ENCODE data around the gene AEBP2.

DNA sequence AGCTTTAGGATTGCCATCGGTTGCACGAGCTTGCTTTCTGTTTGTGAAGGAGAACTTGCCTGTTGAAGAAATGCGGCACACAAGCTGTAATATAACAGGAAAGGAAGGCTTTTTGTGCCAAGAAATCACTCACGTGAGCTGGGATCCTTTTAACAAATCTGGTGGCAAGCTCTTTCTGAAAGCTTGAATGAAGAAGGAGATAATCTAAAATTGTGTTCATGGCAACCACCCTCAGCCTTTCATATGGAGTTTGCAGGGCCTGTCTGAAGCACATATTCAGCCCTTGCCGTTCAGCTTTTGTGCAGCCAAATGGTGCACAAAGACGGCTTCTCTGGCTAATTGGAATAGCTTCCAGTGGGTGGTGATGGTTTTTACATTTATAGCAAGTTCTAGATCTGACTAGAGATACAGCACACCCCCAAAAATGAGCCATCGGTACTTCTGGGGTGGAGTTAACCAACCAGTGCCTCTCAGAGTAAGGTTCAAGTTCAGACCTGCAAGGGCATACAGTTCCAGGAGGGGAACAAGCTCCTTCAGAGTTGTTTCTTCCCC lies 107.4 kb downstream of the AEBP2 start:
- TF ChIP-seq, protein P1, sequence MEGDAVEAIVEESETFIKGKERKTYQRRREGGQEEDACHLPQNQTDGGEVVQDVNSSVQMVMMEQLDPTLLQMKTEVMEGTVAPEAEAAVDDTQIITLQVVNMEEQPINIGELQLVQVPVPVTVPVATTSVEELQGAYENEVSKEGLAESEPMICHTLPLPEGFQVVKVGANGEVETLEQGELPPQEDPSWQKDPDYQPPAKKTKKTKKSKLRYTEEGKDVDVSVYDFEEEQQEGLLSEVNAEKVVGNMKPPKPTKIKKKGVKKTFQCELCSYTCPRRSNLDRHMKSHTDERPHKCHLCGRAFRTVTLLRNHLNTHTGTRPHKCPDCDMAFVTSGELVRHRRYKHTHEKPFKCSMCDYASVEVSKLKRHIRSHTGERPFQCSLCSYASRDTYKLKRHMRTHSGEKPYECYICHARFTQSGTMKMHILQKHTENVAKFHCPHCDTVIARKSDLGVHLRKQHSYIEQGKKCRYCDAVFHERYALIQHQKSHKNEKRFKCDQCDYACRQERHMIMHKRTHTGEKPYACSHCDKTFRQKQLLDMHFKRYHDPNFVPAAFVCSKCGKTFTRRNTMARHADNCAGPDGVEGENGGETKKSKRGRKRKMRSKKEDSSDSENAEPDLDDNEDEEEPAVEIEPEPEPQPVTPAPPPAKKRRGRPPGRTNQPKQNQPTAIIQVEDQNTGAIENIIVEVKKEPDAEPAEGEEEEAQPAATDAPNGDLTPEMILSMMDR (IDR thresholded peaks at IDR 0.05; ENCODE audit: extremely low read depth in 1 of 2, insufficient read depth in 1 of 2, low read depth in 1 of 2, low read length in 2 of 2) = no peak
- TF ChIP-seq MYC (IDR thresholded peaks at IDR 0.05; ENCODE audit: low read depth, low read length) (no peak), POLR2AphosphoS5 (IDR thresholded peaks at IDR 0.05; ENCODE audit: insufficient read depth, low read depth, low read length) (no peak), EZH2 (IDR thresholded peaks at IDR 0.05; ENCODE audit: borderline replicate concordance, low read depth, low read length, severe bottlenecking) (no peak), POLR2A (IDR thresholded peaks at IDR 0.05; ENCODE audit: low read depth, low read length) (no peak), FOS (IDR thresholded peaks at IDR 0.05; ENCODE audit: borderline replicate concordance, insufficient read depth, low read length) (no peak), JUN (IDR thresholded peaks at IDR 0.05; ENCODE audit: borderline replicate concordance, insufficient read depth, insufficient read length, low read depth) (no peak)
- TF ChIP-seq, protein P2, sequence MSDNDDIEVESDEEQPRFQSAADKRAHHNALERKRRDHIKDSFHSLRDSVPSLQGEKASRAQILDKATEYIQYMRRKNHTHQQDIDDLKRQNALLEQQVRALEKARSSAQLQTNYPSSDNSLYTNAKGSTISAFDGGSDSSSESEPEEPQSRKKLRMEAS (IDR thresholded peaks at IDR 0.05; ENCODE audit: insufficient read depth, insufficient read length) = no peak

Measured in endothelial cell of umbilical vein (primary cell).